Measurements from ENCODE around the gene CHID1.

CHID1 gene

GRCh38 chr11:887589-887988 lies 23.0 kb downstream of the CHID1 start:
- no peak for TF ChIP-seq CTCF (IDR thresholded peaks at IDR 0.05; ENCODE audit: insufficient read depth, missing control alignments)
- DNase-seq (ENCODE audit: insufficient read length, low spot score) (no peak), FAIRE-seq (no peak)

- no peak for FAIRE-seq
- no peak for TF ChIP-seq CTCF (IDR thresholded peaks at IDR 0.05; ENCODE audit: insufficient read depth, missing control alignments)
- DNase-seq (ENCODE audit: insufficient read length, low spot score) = no peak
Measured at GRCh38 chr11:886568-886967, 24.0 kb downstream of the CHID1 start.

GRCh38 chr11:884578-885070 lies 26.0 kb downstream of the CHID1 start:
- FAIRE-seq = no peak
- TF ChIP-seq CTCF (IDR thresholded peaks at IDR 0.05; ENCODE audit: insufficient read depth, missing control alignments) = no peak
- no peak for DNase-seq (ENCODE audit: insufficient read length, low spot score)

DNA sequence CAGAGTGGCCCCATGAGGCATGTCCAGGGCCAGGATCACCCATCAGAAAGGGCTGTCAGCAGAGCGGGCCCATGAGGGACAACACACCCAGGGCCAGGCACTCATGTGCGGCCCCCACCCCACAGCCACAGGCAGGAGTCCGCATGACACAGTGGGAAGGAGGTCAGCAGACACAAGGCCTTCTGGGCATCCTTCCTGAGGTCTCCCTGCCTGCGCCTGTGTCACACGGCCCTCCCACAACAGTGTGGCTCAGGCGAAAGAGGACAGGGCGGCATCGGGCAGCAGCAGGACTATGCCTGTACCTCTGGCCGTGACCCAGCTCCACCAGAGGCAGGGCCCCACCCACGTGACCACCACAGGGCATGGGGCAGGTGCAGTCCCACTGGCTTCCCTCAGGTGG lies 27.1 kb downstream of the CHID1 start:
- DNase-seq (ENCODE audit: insufficient read length, low spot score) (no peak), FAIRE-seq (no peak)
- no peak for TF ChIP-seq CTCF (IDR thresholded peaks at IDR 0.05; ENCODE audit: insufficient read depth, missing control alignments)

DNA sequence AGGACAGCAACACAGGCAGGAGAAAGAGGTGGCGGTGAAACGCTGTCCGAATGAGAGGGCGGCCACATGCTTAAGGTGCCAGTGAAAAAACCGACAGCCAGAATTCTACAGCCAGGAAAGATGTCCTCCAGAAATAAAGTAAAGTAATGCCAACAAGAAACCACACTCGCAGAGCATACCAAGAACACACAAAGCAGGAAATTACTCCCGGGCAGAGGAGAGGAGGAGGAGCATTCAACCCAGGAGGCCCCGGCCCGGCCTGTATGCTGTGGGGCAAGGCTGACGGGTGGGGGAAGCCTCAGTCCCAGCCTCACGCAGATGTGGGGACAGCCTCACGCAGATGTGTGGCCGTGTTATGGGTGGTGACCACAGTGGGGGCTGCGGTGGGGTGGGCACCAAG lies 28.0 kb downstream of the CHID1 start:
- no peak for DNase-seq (ENCODE audit: insufficient read length, low spot score)
- no peak for FAIRE-seq
- no peak for TF ChIP-seq CTCF (IDR thresholded peaks at IDR 0.05; ENCODE audit: insufficient read depth, missing control alignments)

DNA sequence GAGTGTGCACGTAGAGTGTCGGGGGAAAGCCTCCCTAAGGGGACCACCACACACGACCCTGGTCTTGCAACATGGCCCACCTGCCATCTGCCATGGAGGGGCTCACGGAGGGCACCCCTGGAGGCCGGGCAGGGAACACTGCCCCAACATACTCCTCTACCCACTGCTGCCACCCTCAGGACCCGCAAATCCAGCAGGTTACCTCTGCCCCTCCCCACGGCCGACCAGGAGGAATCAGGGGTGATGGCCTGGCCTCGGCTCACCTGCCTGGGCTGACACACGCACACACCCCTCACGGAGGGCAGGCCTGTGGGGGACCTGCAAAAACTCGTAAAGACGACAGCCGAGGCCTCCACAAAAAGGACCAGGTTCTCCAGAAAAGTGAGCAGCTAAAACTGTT lies 30.2 kb downstream of the CHID1 start:
- DNase-seq (ENCODE audit: insufficient read length, low spot score) (no peak), FAIRE-seq (no peak)
- TF ChIP-seq CTCF (IDR thresholded peaks at IDR 0.05; ENCODE audit: insufficient read depth, missing control alignments) = no peak

GRCh38 chr11:877565-877964 lies 33.0 kb downstream of the CHID1 start:
- no peak for TF ChIP-seq CTCF (IDR thresholded peaks at IDR 0.05; ENCODE audit: insufficient read depth, missing control alignments)
- FAIRE-seq = no peak
- DNase-seq (ENCODE audit: insufficient read length, low spot score) = no peak

Data from D721Med (cell line).